NCI-H345 treated with DMSO at 0.1 percent for 48 hours (cell line): ENCODE data around the gene SELENOM.

Experiments
- DNase-seq: peaks from one replicate; lab custom pipeline; 2025; ENCODE audit not compliant: unreplicated experiment; lab: John Stamatoyannopoulos, UW

SELENOM gene

GRCh38 chr22:31107178-31107893, at the start of gene SELENOM:
SELENOM (minus strand) TSS chr22:31107568; CDS start chr22:31107505, 63 bp downstream.
- peak; percentile 46 for DNase-seq

GRCh38 chr22:31155422-31155821, 48.1 kb upstream of the SELENOM start:
- DNase-seq: no peak

GRCh38 chr22:31154975-31155374, 47.6 kb upstream of the SELENOM start:
- no peak for DNase-seq

- DNase-seq: no peak
Measured at GRCh38 chr22:31153357-31153756, 46.0 kb upstream of the SELENOM start.

- DNase-seq: no peak
Measured at GRCh38 chr22:31151872-31152271, 44.5 kb upstream of the SELENOM start.

- no peak for DNase-seq
Measured at GRCh38 chr22:31150615-31151014, 43.2 kb upstream of the SELENOM start.

GRCh38 chr22:31148953-31149627, 41.7 kb upstream of the SELENOM start:
- DNase-seq: peak; percentile 36

- DNase-seq: no peak
Measured at GRCh38 chr22:31148488-31148887, 41.1 kb upstream of the SELENOM start.

- DNase-seq: no peak
Measured at GRCh38 chr22:31144223-31144622, 36.9 kb upstream of the SELENOM start.

GRCh38 chr22:31143537-31143936, 36.2 kb upstream of the SELENOM start:
- DNase-seq: no peak

GRCh38 chr22:31143038-31143437, 35.7 kb upstream of the SELENOM start:
- no peak for DNase-seq

- DNase-seq: no peak
Measured at GRCh38 chr22:31142285-31142684, 34.9 kb upstream of the SELENOM start.

GRCh38 chr22:31141551-31141950, 34.2 kb upstream of the SELENOM start:
- no peak for DNase-seq

- no peak for DNase-seq
Measured at GRCh38 chr22:31140746-31141145, 33.4 kb upstream of the SELENOM start.

GRCh38 chr22:31139866-31140716, 32.7 kb upstream of the SELENOM start, which contains the start of gene PLA2G3:
PLA2G3 (minus strand) TSS chr22:31140508; CDS start chr22:31140354, 154 bp downstream.
- DNase-seq: no peak

GRCh38 chr22:31139066-31139465, 31.7 kb upstream of the SELENOM start:
- DNase-seq: no peak

GRCh38 chr22:31138126-31138525, 30.8 kb upstream of the SELENOM start:
- DNase-seq: no peak

GRCh38 chr22:31137721-31138120, 30.4 kb upstream of the SELENOM start:
- DNase-seq: no peak

- DNase-seq: no peak
Measured at GRCh38 chr22:31136711-31137110, 29.3 kb upstream of the SELENOM start.

GRCh38 chr22:31136155-31136554, 28.8 kb upstream of the SELENOM start:
- no peak for DNase-seq

GRCh38 chr22:31135706-31136105, 28.3 kb upstream of the SELENOM start:
- DNase-seq: no peak

GRCh38 chr22:31134688-31135087, 27.3 kb upstream of the SELENOM start:
- no peak for DNase-seq
